B cell (primary cell): ENCODE results near the gene RAD51B.

Experiments
- CTCF ChIP-seq: fragments of 200-600 bp; IDR thresholded peaks from one replicate; pipeline ENCODE4 v1.8.0; 2022; ENCODE audit warnings: antibody characterized with exemption, mild to moderate bottlenecking
- EZH2 ChIP-seq: IDR thresholded peaks from 2 replicates; pipeline ENCODE4 v1.6.1; 2012; ENCODE audit warnings: borderline replicate concordance, low read depth, mild to moderate bottlenecking, moderate library complexity, low read length; ENCODE audit not compliant: insufficient read depth, poor library complexity, severe bottlenecking

- TF ChIP-seq CTCF (no peak), EZH2 (no peak)
Observed at GRCh38 chr14:68367536-68367935, 548.0 kb downstream of the RAD51B start.
